ENCODE results near the gene NFIB.

GRCh38 chr9:14289916-14290315, 24.0 kb downstream of the NFIB start:
- TF ChIP-seq FOXA1 (IDR thresholded peaks at IDR 0.05) = no peak
- no peak for TF ChIP-seq TARDBP (IDR thresholded peaks at IDR 0.05)
- no peak for TF ChIP-seq ARNT (IDR thresholded peaks at IDR 0.05)
- no peak for TF ChIP-seq BHLHE40 (IDR thresholded peaks at IDR 0.05; ENCODE audit: borderline replicate concordance)
- no peak for TF ChIP-seq SUZ12 (IDR thresholded peaks at IDR 0.05)
- no peak for TF ChIP-seq NFRKB (IDR thresholded peaks at IDR 0.05)

Measured in HEK293T (cell line).